Naive thymus-derived CD4-positive, alpha-beta T cell (primary cell): ENCODE results near the gene ARHGAP12. TPM values are rescaled to one million over a fixed set of nuclear protein-coding genes. Genes with fewer than 3 reads are reported as not detected.

Experiments used
- ATAC-seq: fragments of 150-1000 bp; cut with Tn5 transposase; 2 replicates; pipeline ENCODE4 v1.10.0; 2021; ENCODE audit warnings: mild to moderate bottlenecking, moderate library complexity
- CTCF ChIA-PET: fragments of 350-600 bp; sonication (Branson Sonifier 250); formaldehyde crosslinking; loops from one replicate; lab custom pipeline; 2021; ENCODE audit warnings: antibody characterized with exemption; lab: Charles Lee
- POLR2A ChIA-PET: fragments of 350-600 bp; sonication (Branson Sonifier 250); formaldehyde crosslinking; loops from one replicate; lab custom pipeline; 2021; ENCODE audit warnings: antibody characterized with exemption, inconsistent platforms; lab: Charles Lee
- DNase-seq, 9 donors: peaks; one replicate each; pipeline versions ENCODE4 v3.0.0 to v3.0.0-alpha.2; 2020 to 2022; ENCODE audit warnings: mixed read lengths in 1 of 9
- H3K27ac ChIP-seq: one replicate; pipeline ENCODE4 v1.7.0; 2013; ENCODE audit warnings: mild to moderate bottlenecking, low read depth, low read length, moderate library complexity
- H3K27me3 ChIP-seq, 2 donors: one replicate each; pipeline ENCODE4 v1.7.0; 2013; ENCODE audit warnings: low read length in 2 of 2, mild to moderate bottlenecking in 2 of 2, moderate library complexity in 2 of 2; ENCODE audit not compliant: control insufficient read depth in 2 of 2, insufficient read depth in 2 of 2
- H3K36me3 ChIP-seq, 3 experiments: 1 replicate in 2 of 3; 2 replicates in 1 of 3; pipeline ENCODE4 v1.7.0; 2013; ENCODE audit warnings: low read length in 3 of 3, mild to moderate bottlenecking in 3 of 3, moderate library complexity in 1 of 3; ENCODE audit not compliant: insufficient read depth in 3 of 3, control insufficient read depth in 2 of 3
- H3K4me1 ChIP-seq, 2 donors: one replicate each; pipeline ENCODE4 v1.7.0; 2013; ENCODE audit warnings: low read length in 2 of 2, mild to moderate bottlenecking in 2 of 2, moderate library complexity in 1 of 2; ENCODE audit not compliant: control insufficient read depth in 2 of 2, insufficient read depth in 2 of 2
- H3K4me3 ChIP-seq: 2 replicates; pipeline ENCODE4 v1.7.0; 2013; ENCODE audit warnings: mild to moderate bottlenecking, low read length
- H3K9me3 ChIP-seq, 3 experiments: 1 replicate in 2 of 3; 2 replicates in 1 of 3; pipeline ENCODE4 v1.7.0; 2013; ENCODE audit warnings: low read length in 3 of 3; ENCODE audit not compliant: control insufficient read depth in 2 of 3
- H3K27ac Mint-ChIP-seq, 9 donors: one replicate each; pipeline ENCODE4 v1.8.0; 2020 to 2022; ENCODE audit warnings: mixed read lengths in 9 of 9, mild to moderate bottlenecking in 8 of 9, moderate library complexity in 5 of 9, inconsistent platforms in 2 of 9
- H3K27me3 Mint-ChIP-seq, 5 donors: one replicate each; pipeline ENCODE4 v1.8.0; 2021 to 2022; ENCODE audit warnings: mixed read lengths in 5 of 5, mild to moderate bottlenecking in 1 of 5
- H3K36me3 Mint-ChIP-seq, 5 donors: one replicate each; pipeline ENCODE4 v1.8.0; 2020 to 2022; ENCODE audit warnings: mixed read lengths in 5 of 5, mild to moderate bottlenecking in 3 of 5, inconsistent platforms in 1 of 5
- H3K4me1 Mint-ChIP-seq, 7 donors: one replicate each; pipeline ENCODE4 v1.8.0; 2020 to 2022; ENCODE audit warnings: mixed read lengths in 7 of 7, mild to moderate bottlenecking in 3 of 7, inconsistent platforms in 1 of 7
- H3K4me3 Mint-ChIP-seq, 10 donors: one replicate each; pipeline ENCODE4 v1.8.0; 2020 to 2022; ENCODE audit warnings: mild to moderate bottlenecking in 10 of 10, mixed read lengths in 10 of 10, moderate library complexity in 6 of 10, inconsistent platforms in 2 of 10
- H3K9me3 Mint-ChIP-seq, 11 donors: one replicate each; pipeline ENCODE4 v1.8.0; 2020 to 2022; ENCODE audit warnings: mixed read lengths in 11 of 11, mild to moderate bottlenecking in 4 of 11, inconsistent platforms in 1 of 11, moderate library complexity in 1 of 11
- intact Hi-C, 2 donors: fragments of 100-400 bp; cut with micrococcal nuclease; formaldehyde crosslinking; loops; one replicate each; pipeline ENCODE4 v1.15.1; 2023
- polyA plus RNA-seq, 2 donors: library from polyadenylated mRNA; unstranded; fragments of 300-500 nt; fragmentation: Illumina TruSeq; gene quantifications; one replicate each; pipeline ENCODE4 v1.2.3, GENCODE V29; 2021
- total RNA-seq, 6 experiments: library from RNA in 5 of 6; stranded (reverse) in 5 of 6; gene quantifications; 1 replicate in 5 of 6; 2 replicates in 1 of 6; pipeline ENCODE4 v1.2.3 and lab custom pipeline; 2021 to 2026

The ARHGAP12 gene
- total and polyA plus RNA-seq, 7 experiments from 2014 or later, result 10.5 to 34.6 (median 22.4) TPM

- DNase-seq, result no peak
- no peaks in the 10 kb centered on the region for H3K9me3 Mint-ChIP-seq
- CTCF ChIA-PET, result no interaction called here
- H3K4me3 Mint-ChIP-seq, result no peak overlapping the region
- H3K9me3 ChIP-seq, result no peaks in the 10 kb centered on the region
- H3K36me3 ChIP-seq, result peaks cover 0 to 5% (median 0%) of the 10 kb centered on the region in 3 experiments
- H3K36me3 Mint-ChIP-seq, result peaks cover 0 to 4% (median 0%) of the 10 kb centered on the region in 5 donors
- peaks cover 0 to 21% of the 10 kb centered on the region in 2 donors for H3K4me1 ChIP-seq
- no peak overlapping the region for H3K4me3 ChIP-seq
- no peak overlapping the region for H3K27ac ChIP-seq
- intact Hi-C loops, result loop anchor here (10.0 kb wide), 3 partner anchors 1219 to 1579 kb away; partner anchors contain the start of genes MAP3K8 (in 1 of the 2) and MTPAP (in 1 of the 2)
- POLR2A ChIA-PET, result no interaction called here
- H3K27me3 Mint-ChIP-seq, result no peaks in the 10 kb centered on the region
- H3K27ac Mint-ChIP-seq, result peak overlapping the region in 1 of 9 donors; percentile 26
- peaks cover 48 to 82% (median 78%) of the 10 kb centered on the region in 7 donors for H3K4me1 Mint-ChIP-seq
- ATAC-seq, result no peak
- H3K27me3 ChIP-seq, result no peaks in the 10 kb centered on the region
Measured at GRCh38 chr10:31923389-31923788, 5.2 kb downstream of the ARHGAP12 start.

DNA sequence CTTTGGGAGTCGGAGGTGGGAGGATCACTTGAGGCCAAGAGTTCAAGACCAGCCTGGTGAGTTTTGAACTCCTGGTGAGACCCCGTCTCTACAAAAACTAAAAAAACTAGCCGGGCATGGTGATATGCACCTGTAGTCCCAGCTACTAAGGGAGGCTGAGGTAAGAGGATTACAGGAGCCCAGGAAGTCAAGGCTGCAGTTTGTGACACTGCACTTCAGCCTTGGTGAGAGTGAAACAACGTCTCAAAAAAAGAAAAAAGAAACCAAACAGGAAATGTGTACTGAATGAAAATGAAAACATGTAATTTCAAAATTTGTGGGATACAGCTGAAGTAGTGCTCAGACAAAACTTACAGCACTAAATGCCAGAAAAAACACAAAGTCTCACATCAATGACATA, 7.6 kb downstream of the ARHGAP12 start:
- Histone ChIP-seq H3K4me3 (no peak overlapping the region), H3K36me3 (no peaks in the 10 kb centered on the region), H3K27ac (no peak overlapping the region), H3K4me1 (peaks cover 0 to 12% of the 10 kb centered on the region in 2 donors), H3K27me3 (no peaks in the 10 kb centered on the region), H3K9me3 (no peaks in the 10 kb centered on the region)
- peaks cover 42 to 83% (median 74%) of the 10 kb centered on the region in 7 donors for H3K4me1 Mint-ChIP-seq
- no peaks in the 10 kb centered on the region for H3K9me3 Mint-ChIP-seq
- ChIA-PET CTCF (no interaction called here), POLR2A (no interaction called here)
- intact Hi-C loops, result loop anchor here (1.0 to 10.0 kb wide), 4 partner anchors 9 to 1576 kb away; partner anchors contain the start of genes MAP3K8 (in 1 of the 2) and MTPAP (in 1 of the 2)
- peaks cover 0 to 8% (median 4%) of the 10 kb centered on the region in 5 donors for H3K36me3 Mint-ChIP-seq
- H3K27me3 Mint-ChIP-seq, result no peaks in the 10 kb centered on the region
- H3K27ac Mint-ChIP-seq, result peak overlapping the region in 7 of 9 donors; percentile 28 to 79 (median 65)
- H3K4me3 Mint-ChIP-seq, result peak overlapping the region; percentile 11 to 84 (median 66)
- no peak for ATAC-seq
- peak in 2 of 9 donors; percentile 11 to 14 for DNase-seq

GRCh38 chr10:31920538-31920937, 8.1 kb downstream of the ARHGAP12 start:
- H3K27me3 Mint-ChIP-seq, result no peaks in the 10 kb centered on the region
- H3K9me3 Mint-ChIP-seq, result no peaks in the 10 kb centered on the region
- H3K9me3 ChIP-seq, result no peaks in the 10 kb centered on the region
- no peak for DNase-seq
- ChIA-PET POLR2A (no interaction called here), CTCF (no interaction called here)
- ATAC-seq, result no peak
- peak overlapping the region in 2 of 10 donors; percentile 70 to 73 for H3K4me3 Mint-ChIP-seq
- peaks cover 0 to 10% of the 10 kb centered on the region in 2 donors for H3K4me1 ChIP-seq
- H3K27ac Mint-ChIP-seq, result peak overlapping the region in 3 of 9 donors; percentile 28 to 79 (median 42)
- H3K27ac ChIP-seq, result no peak overlapping the region
- no peak overlapping the region for H3K4me3 ChIP-seq
- intact Hi-C loops, result loop anchor here (10.0 kb wide), 3 partner anchors 1216 to 1576 kb away; partner anchors contain the start of genes MAP3K8 (in 1 of the 2) and MTPAP (in 1 of the 2)
- H3K36me3 Mint-ChIP-seq, result peaks cover 0 to 9% (median 4%) of the 10 kb centered on the region in 5 donors
- H3K4me1 Mint-ChIP-seq, result peaks cover 42 to 81% (median 72%) of the 10 kb centered on the region in 7 donors
- H3K36me3 ChIP-seq, result no peaks in the 10 kb centered on the region
- no peaks in the 10 kb centered on the region for H3K27me3 ChIP-seq

- Histone ChIP-seq H3K27ac (no peak overlapping the region), H3K4me1 (peaks cover 0 to 10% of the 10 kb centered on the region in 2 donors), H3K9me3 (no peaks in the 10 kb centered on the region), H3K4me3 (no peak overlapping the region), H3K27me3 (no peaks in the 10 kb centered on the region), H3K36me3 (no peaks in the 10 kb centered on the region)
- peaks cover 38 to 80% (median 66%) of the 10 kb centered on the region in 7 donors for H3K4me1 Mint-ChIP-seq
- H3K36me3 Mint-ChIP-seq, result peaks cover 0 to 9% (median 5%) of the 10 kb centered on the region in 5 donors
- intact Hi-C loops, result no loop called here
- H3K4me3 Mint-ChIP-seq, result peak overlapping the region in 4 of 10 donors; percentile 4 to 60 (median 14)
- DNase-seq, result no peak
- ChIA-PET CTCF (no interaction called here), POLR2A (interaction anchor here (1.2 kb wide), 1 partner anchor 9 kb away, joined by 4 read pairs; no protein-coding TSS in a partner anchor)
- no peaks in the 10 kb centered on the region for H3K27me3 Mint-ChIP-seq
- H3K27ac Mint-ChIP-seq, result peak overlapping the region in 1 of 9 donors; percentile 22
- no peaks in the 10 kb centered on the region for H3K9me3 Mint-ChIP-seq
- ATAC-seq, result no peak
Measured at GRCh38 chr10:31918671-31919409, 9.8 kb downstream of the ARHGAP12 start.

- H3K4me3 ChIP-seq, result no peak overlapping the region
- DNase-seq (no peak), ATAC-seq (no peak)
- Mint-ChIP-seq H3K4me3 (peak overlapping the region in 2 of 10 donors; percentile 24 to 34), H3K27me3 (no peaks in the 10 kb centered on the region), H3K4me1 (peaks cover 24 to 87% (median 75%) of the 10 kb centered on the region in 7 donors), H3K36me3 (peaks cover 0 to 23% (median 12%) of the 10 kb centered on the region in 5 donors), H3K27ac (no peak overlapping the region), H3K9me3 (no peaks in the 10 kb centered on the region)
- H3K27ac ChIP-seq, result no peak overlapping the region
- H3K9me3 ChIP-seq, result no peaks in the 10 kb centered on the region
- POLR2A ChIA-PET, result no interaction called here
- H3K4me1 ChIP-seq, result peaks cover 3 to 15% of the 10 kb centered on the region in 2 donors
- intact Hi-C loops, result no loop called here
- CTCF ChIA-PET, result no interaction called here
- H3K36me3 ChIP-seq, result peaks cover 0 to under 1% (median 0%) of the 10 kb centered on the region in 3 experiments
- no peaks in the 10 kb centered on the region for H3K27me3 ChIP-seq
Measured at GRCh38 chr10:31914370-31914769, 14.3 kb downstream of the ARHGAP12 start.

DNA sequence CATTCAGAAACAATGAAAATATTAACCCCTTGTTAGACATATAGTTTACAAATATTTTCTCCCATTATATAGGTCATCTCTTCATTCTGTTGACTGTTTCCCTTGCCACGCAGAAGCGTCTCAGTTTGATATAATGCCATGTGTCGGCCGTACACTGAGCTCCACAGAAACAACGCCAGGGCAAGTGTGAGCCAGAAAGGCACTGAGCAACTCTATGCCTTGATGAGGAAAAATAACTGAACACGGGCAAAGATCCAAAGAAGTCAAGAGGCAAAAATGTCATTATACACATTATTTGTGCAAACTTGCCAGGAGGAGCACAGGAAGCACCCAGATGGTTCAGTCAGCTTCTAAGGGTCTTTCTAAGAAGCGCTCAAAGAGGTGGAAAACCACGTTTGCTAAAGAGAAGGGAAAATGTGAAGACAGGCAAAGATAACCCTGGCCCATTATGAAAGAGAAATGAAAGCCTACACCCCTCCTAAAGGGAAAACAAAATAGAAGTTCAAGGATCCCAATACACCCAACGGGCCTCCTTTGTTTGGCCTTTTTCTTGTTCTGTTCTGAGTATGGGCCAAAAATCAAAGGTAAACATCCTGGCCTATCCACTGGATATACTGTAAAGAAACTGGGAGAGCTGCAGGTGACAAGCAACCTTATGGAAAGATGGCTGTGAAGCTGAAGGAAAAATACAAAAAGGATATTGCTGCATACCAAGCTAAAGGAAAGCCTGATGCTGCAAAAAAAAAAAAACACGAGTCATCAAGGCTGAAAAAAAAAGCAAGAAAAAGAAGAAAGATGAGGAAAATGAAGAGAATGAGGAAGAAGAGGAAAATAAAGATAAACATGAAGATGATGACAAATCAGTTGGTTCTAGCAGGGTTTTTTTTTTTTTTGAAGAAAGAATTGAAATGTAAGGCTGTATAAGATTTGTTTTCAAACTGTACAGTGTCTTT, 15.5 kb downstream of the ARHGAP12 start:
- no peaks in the 10 kb centered on the region for H3K27me3 ChIP-seq
- no peaks in the 10 kb centered on the region for H3K9me3 Mint-ChIP-seq
- intact Hi-C loops, result no loop called here
- H3K9me3 ChIP-seq, result no peaks in the 10 kb centered on the region
- ATAC-seq (no peak), DNase-seq (no peak)
- H3K4me1 ChIP-seq, result peaks cover 3 to 7% of the 10 kb centered on the region in 2 donors
- H3K27me3 Mint-ChIP-seq, result no peaks in the 10 kb centered on the region
- peak overlapping the region in 7 of 9 donors; percentile 5 to 43 (median 34) for H3K27ac Mint-ChIP-seq
- CTCF ChIA-PET, result interaction anchor here (0.7 kb wide), 1 partner anchor 448 kb away, joined by 3 read pairs; no protein-coding TSS in a partner anchor
- H3K36me3 ChIP-seq, result peaks cover 0 to 12% (median 0%) of the 10 kb centered on the region in 3 experiments
- H3K4me3 ChIP-seq, result no peak overlapping the region
- peaks cover 17 to 89% (median 78%) of the 10 kb centered on the region in 7 donors for H3K4me1 Mint-ChIP-seq
- peaks cover 5 to 35% (median 19%) of the 10 kb centered on the region in 5 donors for H3K36me3 Mint-ChIP-seq
- POLR2A ChIA-PET, result no interaction called here
- no peak overlapping the region for H3K27ac ChIP-seq
- peak overlapping the region in 7 of 10 donors; percentile 20 to 51 (median 33) for H3K4me3 Mint-ChIP-seq
